Measurements from ENCODE around the gene RPA1.

RPA1 gene

DNA sequence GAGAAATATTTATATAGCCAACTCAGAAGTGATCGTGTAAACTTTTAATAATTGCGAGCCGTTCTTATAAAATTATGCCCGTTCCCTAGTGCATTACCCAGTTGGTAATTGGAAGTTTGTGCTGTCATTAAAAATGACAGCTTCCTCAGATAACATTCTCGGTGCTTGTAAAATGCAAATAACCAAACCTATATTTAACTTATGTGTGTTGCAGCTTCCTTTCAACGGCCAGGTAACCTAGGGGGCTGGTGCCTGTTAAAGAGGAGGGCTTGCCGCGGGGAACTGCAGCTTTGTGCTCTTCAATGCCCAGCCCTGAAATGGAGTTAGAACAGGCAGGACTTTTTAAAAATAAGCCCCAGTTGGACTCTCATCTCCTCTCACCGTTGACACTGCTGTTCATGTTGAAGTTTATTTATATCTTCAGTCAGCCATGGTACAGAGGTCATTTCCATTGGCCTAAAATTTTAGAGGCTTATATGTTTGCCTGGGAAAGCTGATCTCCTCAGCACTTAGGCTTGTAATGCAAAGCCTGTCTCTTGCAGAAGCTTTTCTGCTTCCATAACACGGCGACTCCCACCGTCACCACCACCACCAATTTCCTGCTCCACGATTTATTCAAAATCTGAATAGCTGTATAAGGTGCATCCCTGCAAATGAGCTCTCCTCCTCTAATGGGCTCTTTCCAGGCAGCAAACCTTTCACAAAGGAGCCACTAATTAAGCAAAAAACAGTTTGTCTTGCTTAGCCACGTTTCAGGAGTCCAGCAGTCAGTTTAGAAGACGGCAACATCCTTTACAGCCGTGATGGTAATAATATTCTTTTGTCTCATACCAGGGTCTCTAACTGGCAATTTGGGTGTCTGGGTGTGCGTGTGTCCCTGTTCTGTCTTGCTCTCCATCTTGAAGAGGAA, 74.7 kb downstream of the RPA1 start (continued):
- TF ChIP-seq, protein P1, sequence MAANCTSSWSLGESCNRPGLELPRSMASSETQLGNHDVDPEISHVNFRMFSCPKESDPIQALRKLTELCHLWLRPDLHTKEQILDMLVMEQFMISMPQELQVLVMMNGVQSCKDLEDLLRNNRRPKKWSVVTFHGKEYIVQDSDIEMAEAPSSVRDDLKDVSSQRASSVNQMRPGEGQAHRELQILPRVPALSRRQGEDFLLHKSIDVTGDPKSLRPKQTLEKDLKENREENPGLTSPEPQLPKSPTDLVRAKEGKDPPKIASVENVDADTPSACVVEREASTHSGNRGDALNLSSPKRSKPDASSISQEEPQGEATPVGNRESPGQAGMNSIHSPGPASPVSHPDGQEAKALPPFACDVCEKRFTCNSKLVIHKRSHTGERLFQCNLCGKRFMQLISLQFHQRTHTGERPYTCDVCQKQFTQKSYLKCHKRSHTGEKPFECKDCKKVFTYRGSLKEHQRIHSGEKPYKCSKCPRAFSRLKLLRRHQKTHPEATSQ (tag by site-specific recombination; IDR thresholded peaks at IDR 0.05) = no peak
- TF ChIP-seq ZNF830 (tag by site-specific recombination; IDR thresholded peaks at IDR 0.05; ENCODE audit: low read depth) (no peak), ZNF133 (tag by site-specific recombination; IDR thresholded peaks at IDR 0.05) (no peak), ZNF2 (tag by site-specific recombination; IDR thresholded peaks at IDR 0.05) (no peak), ZBTB21 (tag by site-specific recombination; IDR thresholded peaks at IDR 0.05) (no peak), KLF8 (tag by site-specific recombination; IDR thresholded peaks at IDR 0.05) (no peak), GLIS2 (tag by site-specific recombination; IDR thresholded peaks at IDR 0.05) (no peak), ZSCAN30 (tag by site-specific recombination; IDR thresholded peaks at IDR 0.05) (no peak)
- TF ChIP-seq, protein P2, sequence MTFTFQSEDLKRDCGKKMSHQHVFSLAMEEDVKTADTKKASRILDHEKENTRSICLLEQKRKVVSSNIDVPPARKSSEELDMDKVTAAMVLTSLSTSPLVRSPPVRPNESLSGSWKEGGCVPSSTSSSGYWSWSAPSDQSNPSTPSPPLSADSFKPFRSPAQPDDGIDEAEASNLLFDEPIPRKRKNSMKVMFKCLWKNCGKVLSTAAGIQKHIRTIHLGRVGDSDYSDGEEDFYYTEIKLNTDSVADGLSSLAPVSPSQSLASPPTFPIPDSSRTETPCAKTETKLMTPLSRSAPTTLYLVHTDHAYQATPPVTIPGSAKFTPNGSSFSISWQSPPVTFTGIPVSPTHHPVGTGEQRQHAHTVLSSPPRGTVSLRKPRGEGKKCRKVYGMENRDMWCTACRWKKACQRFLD (tag by site-specific recombination; IDR thresholded peaks at IDR 0.05) = no peak
- TF ChIP-seq, protein P3, sequence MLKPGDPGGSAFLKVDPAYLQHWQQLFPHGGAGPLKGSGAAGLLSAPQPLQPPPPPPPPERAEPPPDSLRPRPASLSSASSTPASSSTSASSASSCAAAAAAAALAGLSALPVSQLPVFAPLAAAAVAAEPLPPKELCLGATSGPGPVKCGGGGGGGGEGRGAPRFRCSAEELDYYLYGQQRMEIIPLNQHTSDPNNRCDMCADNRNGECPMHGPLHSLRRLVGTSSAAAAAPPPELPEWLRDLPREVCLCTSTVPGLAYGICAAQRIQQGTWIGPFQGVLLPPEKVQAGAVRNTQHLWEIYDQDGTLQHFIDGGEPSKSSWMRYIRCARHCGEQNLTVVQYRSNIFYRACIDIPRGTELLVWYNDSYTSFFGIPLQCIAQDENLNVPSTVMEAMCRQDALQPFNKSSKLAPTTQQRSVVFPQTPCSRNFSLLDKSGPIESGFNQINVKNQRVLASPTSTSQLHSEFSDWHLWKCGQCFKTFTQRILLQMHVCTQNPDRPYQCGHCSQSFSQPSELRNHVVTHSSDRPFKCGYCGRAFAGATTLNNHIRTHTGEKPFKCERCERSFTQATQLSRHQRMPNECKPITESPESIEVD (tag by site-specific recombination; IDR thresholded peaks at IDR 0.05) = no peak

DNA sequence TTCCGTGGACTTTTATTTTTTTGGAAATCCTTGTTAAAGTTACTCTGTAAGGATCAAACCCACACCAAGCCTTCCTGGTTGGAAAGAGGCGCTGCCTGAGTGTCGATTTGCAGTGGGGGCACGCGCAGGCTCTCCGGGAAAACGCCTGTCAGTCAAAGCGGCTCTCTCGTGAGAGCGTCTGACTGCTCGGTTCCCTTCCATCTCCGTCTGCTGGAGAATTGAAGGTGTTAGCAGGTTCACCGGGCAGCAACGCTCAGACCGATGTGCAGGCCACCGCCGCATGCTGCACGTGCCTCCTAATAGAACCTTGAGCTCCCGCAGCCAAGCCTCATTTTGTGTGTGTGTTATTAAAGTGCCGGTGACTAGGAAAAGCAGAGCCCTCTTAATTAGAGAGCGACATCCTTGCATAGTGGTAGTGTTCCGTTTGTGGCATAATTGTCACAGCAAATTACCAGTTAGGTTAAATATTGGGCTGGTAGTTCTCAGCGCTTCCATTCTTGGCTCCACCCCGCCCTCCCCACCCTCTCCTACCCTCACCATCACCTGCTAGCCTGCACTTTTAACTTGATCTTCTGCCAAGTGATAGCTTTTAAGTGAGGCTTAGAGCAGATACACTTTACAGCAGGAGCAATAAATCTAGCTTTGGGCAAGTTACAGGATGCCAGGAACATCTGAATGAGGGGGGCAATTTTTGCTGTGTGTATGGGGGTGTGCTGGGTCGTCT, 75.5 kb downstream of the RPA1 start:
- Histone ChIP-seq H3K4me3 (ENCODE audit: low read depth, low read length) (no peak overlapping the region), H3K27ac (ENCODE audit: extremely low read depth, low read depth, low read length) (no peak overlapping the region), H3K36me3 (ENCODE audit: control insufficient read depth in 2 of 2, insufficient read depth in 1 of 2, low read length in 2 of 2) (no peaks in the 10 kb centered on the region), H3K4me1 (ENCODE audit: control insufficient read depth, insufficient read depth, low read length) (peaks cover 16% of the 10 kb centered on the region), H3K9me3 (ENCODE audit: control insufficient read depth, insufficient read depth, low read depth, low read length) (no peaks in the 10 kb centered on the region)
- CTCF ChIA-PET = interaction anchor here (0.5 to 1.7 kb wide), 8 partner anchors 19 to 326 kb away, joined by 3 to 7 read pairs (median 4); partner anchors contain the start of genes HIC1 and RTN4RL1
- POLR2A ChIA-PET = no interaction called here
- TF ChIP-seq ZNF473 (tag by site-specific recombination; IDR thresholded peaks at IDR 0.05) = no peak
- TF ChIP-seq ZNF10 (tag by site-specific recombination; IDR thresholded peaks at IDR 0.05) = peak; percentile 97
- TF ChIP-seq ZNF174 (tag by site-specific recombination; IDR thresholded peaks at IDR 0.05) = no peak
- no peak for TF ChIP-seq KLF9 (tag by site-specific recombination; IDR thresholded peaks at IDR 0.05; ENCODE audit: low read depth)
- TF ChIP-seq, protein P4, sequence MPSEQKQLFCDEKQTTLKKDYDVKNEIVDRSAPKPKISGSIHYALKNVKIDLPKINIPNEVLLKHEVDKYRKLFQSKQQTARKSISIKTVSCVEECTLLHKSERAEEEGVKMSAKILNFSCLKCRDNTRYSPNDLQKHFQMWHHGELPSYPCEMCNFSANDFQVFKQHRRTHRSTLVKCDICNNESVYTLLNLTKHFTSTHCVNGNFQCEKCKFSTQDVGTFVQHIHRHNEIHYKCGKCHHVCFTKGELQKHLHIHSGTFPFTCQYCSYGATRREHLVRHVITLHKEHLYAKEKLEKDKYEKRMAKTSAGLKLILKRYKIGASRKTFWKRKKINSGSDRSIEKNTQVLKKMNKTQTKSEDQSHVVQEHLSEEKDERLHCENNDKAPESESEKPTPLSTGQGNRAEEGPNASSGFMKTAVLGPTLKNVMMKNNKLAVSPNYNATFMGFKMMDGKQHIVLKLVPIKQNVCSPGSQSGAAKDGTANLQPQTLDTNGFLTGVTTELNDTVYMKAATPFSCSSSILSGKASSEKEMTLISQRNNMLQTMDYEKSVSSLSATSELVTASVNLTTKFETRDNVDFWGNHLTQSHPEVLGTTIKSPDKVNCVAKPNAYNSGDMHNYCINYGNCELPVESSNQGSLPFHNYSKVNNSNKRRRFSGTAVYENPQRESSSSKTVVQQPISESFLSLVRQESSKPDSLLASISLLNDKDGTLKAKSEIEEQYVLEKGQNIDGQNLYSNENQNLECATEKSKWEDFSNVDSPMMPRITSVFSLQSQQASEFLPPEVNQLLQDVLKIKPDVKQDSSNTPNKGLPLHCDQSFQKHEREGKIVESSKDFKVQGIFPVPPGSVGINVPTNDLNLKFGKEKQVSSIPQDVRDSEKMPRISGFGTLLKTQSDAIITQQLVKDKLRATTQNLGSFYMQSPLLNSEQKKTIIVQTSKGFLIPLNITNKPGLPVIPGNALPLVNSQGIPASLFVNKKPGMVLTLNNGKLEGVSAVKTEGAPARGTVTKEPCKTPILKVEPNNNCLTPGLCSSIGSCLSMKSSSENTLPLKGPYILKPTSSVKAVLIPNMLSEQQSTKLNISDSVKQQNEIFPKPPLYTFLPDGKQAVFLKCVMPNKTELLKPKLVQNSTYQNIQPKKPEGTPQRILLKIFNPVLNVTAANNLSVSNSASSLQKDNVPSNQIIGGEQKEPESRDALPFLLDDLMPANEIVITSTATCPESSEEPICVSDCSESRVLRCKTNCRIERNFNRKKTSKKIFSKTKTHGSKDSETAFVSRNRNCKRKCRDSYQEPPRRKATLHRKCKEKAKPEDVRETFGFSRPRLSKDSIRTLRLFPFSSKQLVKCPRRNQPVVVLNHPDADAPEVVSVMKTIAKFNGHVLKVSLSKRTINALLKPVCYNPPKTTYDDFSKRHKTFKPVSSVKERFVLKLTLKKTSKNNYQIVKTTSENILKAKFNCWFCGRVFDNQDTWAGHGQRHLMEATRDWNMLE (tag by site-specific recombination; conservative IDR thresholded peaks at IDR 0.05; ENCODE audit: low read depth) = no peak
- TF ChIP-seq SALL2 (tag by site-specific recombination; IDR thresholded peaks at IDR 0.05; ENCODE audit: borderline replicate concordance) = no peak
- TF ChIP-seq ZNF76 (tag by site-specific recombination; IDR thresholded peaks at IDR 0.05; ENCODE audit: borderline replicate concordance, low read depth) = no peak
- TF ChIP-seq, protein P5, sequence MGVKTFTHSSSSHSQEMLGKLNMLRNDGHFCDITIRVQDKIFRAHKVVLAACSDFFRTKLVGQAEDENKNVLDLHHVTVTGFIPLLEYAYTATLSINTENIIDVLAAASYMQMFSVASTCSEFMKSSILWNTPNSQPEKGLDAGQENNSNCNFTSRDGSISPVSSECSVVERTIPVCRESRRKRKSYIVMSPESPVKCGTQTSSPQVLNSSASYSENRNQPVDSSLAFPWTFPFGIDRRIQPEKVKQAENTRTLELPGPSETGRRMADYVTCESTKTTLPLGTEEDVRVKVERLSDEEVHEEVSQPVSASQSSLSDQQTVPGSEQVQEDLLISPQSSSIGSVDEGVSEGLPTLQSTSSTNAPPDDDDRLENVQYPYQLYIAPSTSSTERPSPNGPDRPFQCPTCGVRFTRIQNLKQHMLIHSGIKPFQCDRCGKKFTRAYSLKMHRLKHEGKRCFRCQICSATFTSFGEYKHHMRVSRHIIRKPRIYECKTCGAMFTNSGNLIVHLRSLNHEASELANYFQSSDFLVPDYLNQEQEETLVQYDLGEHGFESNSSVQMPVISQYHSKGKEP (tag by site-specific recombination; IDR thresholded peaks at IDR 0.05) = 0 out of 2 replicates have a peak, but pooled peaks have one; percentile 6
- TF ChIP-seq, protein P6, sequence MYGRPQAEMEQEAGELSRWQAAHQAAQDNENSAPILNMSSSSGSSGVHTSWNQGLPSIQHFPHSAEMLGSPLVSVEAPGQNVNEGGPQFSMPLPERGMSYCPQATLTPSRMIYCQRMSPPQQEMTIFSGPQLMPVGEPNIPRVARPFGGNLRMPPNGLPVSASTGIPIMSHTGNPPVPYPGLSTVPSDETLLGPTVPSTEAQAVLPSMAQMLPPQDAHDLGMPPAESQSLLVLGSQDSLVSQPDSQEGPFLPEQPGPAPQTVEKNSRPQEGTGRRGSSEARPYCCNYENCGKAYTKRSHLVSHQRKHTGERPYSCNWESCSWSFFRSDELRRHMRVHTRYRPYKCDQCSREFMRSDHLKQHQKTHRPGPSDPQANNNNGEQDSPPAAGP (tag by site-specific recombination; IDR thresholded peaks at IDR 0.05) = no peak
- TF ChIP-seq ZBTB17 (tag by site-specific recombination; IDR thresholded peaks at IDR 0.05) = peak; percentile 73
- 0 out of 2 replicates have a peak, but pooled peaks have one; percentile 40 for TF ChIP-seq ZNF2 (tag by site-specific recombination; IDR thresholded peaks at IDR 0.05)
- no peak for TF ChIP-seq TCF7L2 (IDR thresholded peaks at IDR 0.05; ENCODE audit: borderline replicate concordance, low read depth, low read length)
- no peak for TF ChIP-seq ZNF701 (tag by site-specific recombination; IDR thresholded peaks at IDR 0.05)

Data from HEK293 (cell line).